MCF 10A (cell line): ENCODE results near the gene PTBP3. TPM values are rescaled to one million over a fixed set of nuclear protein-coding genes. Genes with fewer than 3 reads are reported as not detected.
"Not testable (repeated sequence)": the region's sequence is repeated elsewhere in the genome, so short reads cannot be mapped to it uniquely, and the experiment has no call there.

Experiments
- BruUV-seq: library from RNA; stranded (reverse); fragments of 400-500 nt; replicated peaks from 2 replicates; lab custom pipeline; 2021; lab: Mats Ljungman, UMichigan
- CTCF ChIA-PET: fragments of 300-600 bp; sonication (Branson Sonifier 250); formaldehyde crosslinking; extraction: SDS; loops from one replicate; lab custom pipeline; 2021; ENCODE audit warnings: antibody characterized with exemption, inconsistent platforms; lab: Yijun Ruan, JAX
- POLR2A ChIA-PET: fragments of 300-600, 350-650 bp; sonication (Branson Sonifier 250); formaldehyde crosslinking; extraction: SDS; loops from one replicate; lab custom pipeline; 2020; ENCODE audit warnings: antibody characterized with exemption, inconsistent platforms; lab: Yijun Ruan, JAX
- DNase-seq: peaks from one replicate; pipeline ENCODE4 v3.0.0-alpha.2; 2018; ENCODE audit not compliant: unreplicated experiment
- H3K27ac Mint-ChIP-seq: one replicate; pipeline ENCODE4 v1.8.0; 2022; ENCODE audit warnings: mild to moderate bottlenecking, low read depth, mixed read lengths; ENCODE audit not compliant: unreplicated experiment
- H3K27me3 Mint-ChIP-seq: one replicate; pipeline ENCODE4 v1.8.0; 2022; ENCODE audit warnings: mixed read lengths; ENCODE audit not compliant: insufficient read depth, unreplicated experiment
- H3K36me3 Mint-ChIP-seq: one replicate; pipeline ENCODE4 v1.8.0; 2022; ENCODE audit warnings: mild to moderate bottlenecking, moderate library complexity, mixed read lengths; ENCODE audit not compliant: insufficient read depth, unreplicated experiment
- H3K4me1 Mint-ChIP-seq: one replicate; pipeline ENCODE4 v1.8.0; 2022; ENCODE audit warnings: mixed read lengths; ENCODE audit not compliant: insufficient read depth, unreplicated experiment
- H3K4me3 Mint-ChIP-seq: one replicate; pipeline ENCODE4 v1.8.0; 2022; ENCODE audit warnings: mild to moderate bottlenecking, moderate library complexity, mixed read lengths; ENCODE audit not compliant: unreplicated experiment
- H3K9me3 Mint-ChIP-seq: one replicate; pipeline ENCODE4 v1.8.0; 2022; ENCODE audit warnings: mixed read lengths; ENCODE audit not compliant: unreplicated experiment
- intact Hi-C: fragments of 100-400 bp; cut with micrococcal nuclease; formaldehyde crosslinking; loops from 2 replicates; pipeline ENCODE4 v1.14.1; 2022
- total RNA-seq: library from RNA; stranded (reverse); gene quantifications from 2 replicates; pipeline ENCODE4 v1.2.3, GENCODE V29; 2022
- TF ChIP-seq, protein P1 (sequence below): fragments of 200-600 bp; IDR thresholded peaks from one replicate; pipeline ENCODE4 v1.8.0; 2022; ENCODE audit warnings: antibody characterized with exemption, mild to moderate bottlenecking; ENCODE audit not compliant: unreplicated experiment

The PTBP3 gene
- total RNA-seq, 1 experiment from 2014 or later, result 79.2 TPM

DNA sequence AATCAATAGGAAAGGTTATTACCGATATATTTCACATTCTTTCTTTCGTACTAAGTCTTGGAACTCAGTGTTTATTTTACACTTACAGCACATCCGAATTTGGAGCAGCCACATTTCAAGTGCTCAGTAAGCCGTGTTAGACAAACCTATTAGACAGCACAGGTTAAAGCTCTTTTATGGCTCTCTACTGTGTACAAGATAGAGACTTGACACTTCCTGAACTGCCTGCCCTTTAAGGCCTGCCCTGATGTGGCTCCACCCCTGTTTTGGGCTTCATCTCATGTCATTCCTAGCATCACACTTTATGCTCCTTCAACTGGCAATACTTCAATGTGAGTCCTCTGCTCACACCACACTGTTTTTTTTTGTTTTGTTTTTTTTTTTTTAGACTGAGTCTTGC lies 134.8 kb downstream of the PTBP3 start:
- H3K27ac Mint-ChIP-seq, result no peak overlapping the region
- ChIA-PET POLR2A (no interaction called here), CTCF (interaction anchor here (1.0 kb wide), 1 partner anchor 15 kb away, joined by 4 read pairs; no protein-coding TSS in a partner anchor)
- H3K36me3 Mint-ChIP-seq, result peaks cover 26% of the 10 kb centered on the region
- TF ChIP-seq, protein P1, sequence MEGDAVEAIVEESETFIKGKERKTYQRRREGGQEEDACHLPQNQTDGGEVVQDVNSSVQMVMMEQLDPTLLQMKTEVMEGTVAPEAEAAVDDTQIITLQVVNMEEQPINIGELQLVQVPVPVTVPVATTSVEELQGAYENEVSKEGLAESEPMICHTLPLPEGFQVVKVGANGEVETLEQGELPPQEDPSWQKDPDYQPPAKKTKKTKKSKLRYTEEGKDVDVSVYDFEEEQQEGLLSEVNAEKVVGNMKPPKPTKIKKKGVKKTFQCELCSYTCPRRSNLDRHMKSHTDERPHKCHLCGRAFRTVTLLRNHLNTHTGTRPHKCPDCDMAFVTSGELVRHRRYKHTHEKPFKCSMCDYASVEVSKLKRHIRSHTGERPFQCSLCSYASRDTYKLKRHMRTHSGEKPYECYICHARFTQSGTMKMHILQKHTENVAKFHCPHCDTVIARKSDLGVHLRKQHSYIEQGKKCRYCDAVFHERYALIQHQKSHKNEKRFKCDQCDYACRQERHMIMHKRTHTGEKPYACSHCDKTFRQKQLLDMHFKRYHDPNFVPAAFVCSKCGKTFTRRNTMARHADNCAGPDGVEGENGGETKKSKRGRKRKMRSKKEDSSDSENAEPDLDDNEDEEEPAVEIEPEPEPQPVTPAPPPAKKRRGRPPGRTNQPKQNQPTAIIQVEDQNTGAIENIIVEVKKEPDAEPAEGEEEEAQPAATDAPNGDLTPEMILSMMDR, result no peak
- H3K9me3 Mint-ChIP-seq, result no peaks in the 10 kb centered on the region
- DNase-seq, result no peak
- H3K4me1 Mint-ChIP-seq, result peaks cover 7% of the 10 kb centered on the region
- intact Hi-C loops, result no loop called here
- no peaks in the 10 kb centered on the region for H3K27me3 Mint-ChIP-seq
- BruUV-seq, result no TSS peak
- no peak overlapping the region for H3K4me3 Mint-ChIP-seq

DNA sequence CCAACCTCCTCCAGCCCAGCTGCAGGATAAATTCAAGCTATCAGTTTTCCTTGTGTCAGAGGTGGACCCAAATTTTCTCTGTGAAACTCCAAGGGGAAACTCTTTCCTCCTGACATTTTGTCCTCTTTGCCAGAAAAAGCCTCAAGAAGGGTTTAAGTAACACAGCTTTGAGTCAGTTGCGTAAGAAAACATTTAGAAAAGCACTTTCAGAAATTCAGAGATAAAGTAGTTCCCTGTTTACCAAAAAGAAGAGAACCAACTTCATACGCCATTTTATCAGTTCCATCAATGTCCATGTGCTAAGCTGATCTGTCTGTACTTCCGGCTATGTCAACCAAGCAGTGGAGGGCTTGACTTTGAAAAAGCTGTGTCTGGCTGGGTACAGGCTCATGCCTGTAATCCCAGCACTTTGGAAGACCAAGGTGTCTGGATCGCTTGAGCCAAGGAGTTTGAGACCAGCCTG lies 138.4 kb downstream of the PTBP3 start:
- TF ChIP-seq, protein P1, result no peak
- no TSS peak for BruUV-seq
- no peaks in the 10 kb centered on the region for H3K9me3 Mint-ChIP-seq
- no peak overlapping the region for H3K27ac Mint-ChIP-seq
- ChIA-PET POLR2A (interaction anchor here (0.8 to 1.4 kb wide), 3 partner anchors 11 to 82 kb away, joined by 3 to 5 read pairs (median 3); no protein-coding TSS in a partner anchor), CTCF (interaction anchor here (0.5 to 1.0 kb wide), 2 partner anchors 82 to 116 kb away, joined by 3 to 7 read pairs; no protein-coding TSS in a partner anchor)
- H3K36me3 Mint-ChIP-seq, result peaks cover 16% of the 10 kb centered on the region
- no peaks in the 10 kb centered on the region for H3K4me1 Mint-ChIP-seq
- no peak for DNase-seq
- no peak overlapping the region for H3K4me3 Mint-ChIP-seq
- intact Hi-C loops, result no loop called here
- H3K27me3 Mint-ChIP-seq, result no peaks in the 10 kb centered on the region

DNA sequence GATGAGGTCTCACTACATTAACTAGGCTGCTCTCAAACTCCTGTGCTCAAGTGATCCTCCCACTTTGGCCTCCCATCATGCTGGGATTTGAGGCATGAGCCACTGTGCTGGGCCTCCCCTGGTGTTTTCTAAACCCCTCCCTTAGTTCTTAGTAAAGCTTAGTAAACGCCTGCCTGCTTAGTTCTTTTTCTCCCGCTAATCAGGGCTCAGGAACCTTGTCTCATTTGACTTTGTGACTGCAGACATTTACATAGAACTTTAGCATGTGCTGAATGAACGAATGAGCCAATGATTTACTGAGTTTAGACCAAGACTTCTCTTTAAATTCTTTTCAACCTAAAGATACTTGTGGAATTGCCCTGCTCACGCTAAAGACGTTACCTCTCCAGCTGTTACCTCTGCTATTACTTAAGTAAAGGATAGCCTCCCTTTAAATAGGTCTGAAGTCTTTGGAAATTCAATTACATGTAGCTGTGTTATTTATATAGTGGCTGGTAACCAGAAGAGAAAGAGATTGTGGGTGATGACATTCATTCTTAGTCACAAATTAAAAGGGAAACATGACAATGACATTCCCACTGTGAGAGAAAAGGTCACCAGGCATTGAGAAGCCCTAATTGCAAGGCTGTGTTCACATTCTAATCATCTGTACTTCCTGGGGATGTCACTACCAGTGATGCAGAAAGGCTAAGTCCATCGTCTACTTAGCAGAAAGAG lies 139.7 kb downstream of the PTBP3 start:
- POLR2A ChIA-PET, result interaction anchor here (1.4 kb wide), 1 partner anchor 12 kb away, joined by 5 read pairs; no protein-coding TSS in a partner anchor
- H3K4me1 Mint-ChIP-seq, result no peaks in the 10 kb centered on the region
- H3K9me3 Mint-ChIP-seq, result no peaks in the 10 kb centered on the region
- intact Hi-C loops, result no loop called here
- CTCF ChIA-PET, result interaction anchor here (0.5 to 1.2 kb wide), 3 partner anchors 57 to 81 kb away, joined by 3 read pairs; no protein-coding TSS in a partner anchor
- TF ChIP-seq, protein P1, result no peak
- peaks cover 6% of the 10 kb centered on the region for H3K36me3 Mint-ChIP-seq
- no peak overlapping the region for H3K4me3 Mint-ChIP-seq
- no TSS peak for BruUV-seq
- no peaks in the 10 kb centered on the region for H3K27me3 Mint-ChIP-seq
- no peak overlapping the region for H3K27ac Mint-ChIP-seq
- no peak for DNase-seq

DNA sequence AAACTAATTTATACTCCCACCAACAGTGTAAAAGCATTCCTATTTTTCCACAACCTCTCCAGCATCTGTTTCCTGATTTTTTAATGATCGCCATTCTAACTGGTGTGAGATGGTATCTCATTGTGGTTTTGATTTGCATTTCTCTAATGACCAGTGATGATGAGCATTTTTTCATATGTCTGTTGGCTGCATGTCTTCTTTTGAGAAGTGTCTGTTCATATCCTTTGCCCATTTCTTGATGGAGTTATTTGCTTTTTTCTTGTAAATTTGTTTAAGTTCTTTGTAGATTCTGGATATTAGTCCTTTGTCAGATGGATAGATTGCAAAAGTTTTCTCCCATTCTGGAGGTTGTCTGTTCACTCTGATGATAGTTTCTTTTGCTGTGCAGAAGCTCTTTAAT lies 143.1 kb downstream of the PTBP3 start:
- H3K4me3 Mint-ChIP-seq, H3K27me3 Mint-ChIP-seq, H3K27ac Mint-ChIP-seq, H3K4me1 Mint-ChIP-seq, intact Hi-C loops, CTCF ChIA-PET, BruUV-seq, H3K36me3 Mint-ChIP-seq, H3K9me3 Mint-ChIP-seq, DNase-seq, POLR2A ChIA-PET: not testable (repeated sequence)
